Liver (tissue), 9 donors: ENCODE results near the gene ABL2. TPM values are rescaled to one million over a fixed set of nuclear protein-coding genes. Genes with fewer than 3 reads are reported as not detected.

Experiments used
- DNase-seq: peaks from one replicate; pipeline ENCODE4 v3.0.0-alpha.2; 2017; ENCODE audit warnings: low spot score
- H3K27ac ChIP-seq, 2 donors: one replicate each; pipeline ENCODE4 v1.7.0; 2013; ENCODE audit warnings: inconsistent platforms in 2 of 2, low read length in 2 of 2, control low read depth in 1 of 2, low read depth in 1 of 2, mild to moderate bottlenecking in 1 of 2
- H3K27me3 ChIP-seq, 4 donors: one replicate each; pipeline versions ENCODE4 v1.6.1 to v1.7.0; 2013; ENCODE audit warnings: low read length in 3 of 4, inconsistent platforms in 1 of 4, mild to moderate bottlenecking in 1 of 4, moderate library complexity in 1 of 4; ENCODE audit not compliant: control insufficient read depth in 4 of 4, insufficient read depth in 4 of 4
- H3K36me3 ChIP-seq, 4 donors: one replicate each; pipeline versions ENCODE4 v1.6.1 to v1.7.0; 2013; ENCODE audit warnings: low read length in 3 of 4, mild to moderate bottlenecking in 3 of 4, low read depth in 1 of 4, moderate library complexity in 1 of 4; ENCODE audit not compliant: control insufficient read depth in 4 of 4, insufficient read depth in 3 of 4
- H3K4me1 ChIP-seq, 4 donors: one replicate each; pipeline versions ENCODE4 v1.6.1 to v1.7.0; 2013; ENCODE audit warnings: low read length in 3 of 4, mild to moderate bottlenecking in 3 of 4, moderate library complexity in 1 of 4; ENCODE audit not compliant: control insufficient read depth in 4 of 4, insufficient read depth in 4 of 4
- H3K4me3 ChIP-seq, 3 donors: one replicate each; pipeline versions ENCODE4 v1.6.1 to v1.7.0; 2013; ENCODE audit warnings: low read length in 3 of 3, control low read depth in 1 of 3, low read depth in 1 of 3, mild to moderate bottlenecking in 1 of 3
- H3K9ac ChIP-seq, 2 donors: one replicate each; pipeline ENCODE4 v1.7.0; 2013; ENCODE audit warnings: low read length in 2 of 2, mild to moderate bottlenecking in 2 of 2, moderate library complexity in 2 of 2, control low read depth in 1 of 2, low read depth in 1 of 2
- H3K9me3 ChIP-seq, 4 donors: one replicate each; pipeline versions ENCODE4 v1.6.1 to v1.7.0; 2013; ENCODE audit warnings: low read length in 3 of 4; ENCODE audit not compliant: control insufficient read depth in 4 of 4
- ATF3 ChIP-seq: IDR thresholded peaks from 2 replicates; pipeline ENCODE4 v1.6.1; 2016; ENCODE audit warnings: antibody characterized with exemption
- CTCF ChIP-seq: fragments of 150-350 bp; IDR thresholded peaks from 2 replicates; pipeline ENCODE4 v1.5.1; 2017; ENCODE audit warnings: improper control_type of control experiment, low read depth, low read length; ENCODE audit not compliant: missing input control
- EGR1 ChIP-seq, 2 donors: IDR thresholded peaks; 2 replicates each; pipeline ENCODE4 v1.6.1; 2016 to 2018; ENCODE audit warnings: antibody characterized with exemption in 2 of 2, low read depth in 2 of 2
- FOXA2 ChIP-seq: IDR thresholded peaks from 2 replicates; pipeline ENCODE4 v1.6.1; 2016; ENCODE audit warnings: antibody characterized with exemption
- GABPA ChIP-seq, 2 donors: IDR thresholded peaks in 1 of 2; conservative IDR thresholded peaks in 1 of 2; 2 replicates each; pipeline ENCODE4 v1.6.1; 2016; ENCODE audit warnings: antibody characterized with exemption in 2 of 2, mild to moderate bottlenecking in 1 of 2, moderate library complexity in 1 of 2
- HNF4A ChIP-seq, 2 donors: conservative IDR thresholded peaks; 2 replicates each; pipeline ENCODE4 v1.6.1; 2016; ENCODE audit warnings: antibody characterized with exemption in 2 of 2, mild to moderate bottlenecking in 2 of 2
- JUND ChIP-seq, 2 donors: IDR thresholded peaks; 2 replicates each; pipeline ENCODE4 v1.6.1; 2016; ENCODE audit warnings: antibody characterized with exemption in 2 of 2
- SP1 ChIP-seq: IDR thresholded peaks from 2 replicates; pipeline ENCODE4 v1.6.1; 2018; ENCODE audit warnings: antibody characterized with exemption, mild to moderate bottlenecking
- YY1 ChIP-seq: IDR thresholded peaks from 2 replicates; pipeline ENCODE4 v1.6.1; 2016; ENCODE audit warnings: antibody characterized with exemption, mild to moderate bottlenecking
- WGBS: extraction: QIAGEN DNeasy Blood & Tissue Kit; methylation state at CpG from one replicate; pipeline ENCODE4 v1.1.7; 2013; 5-methylcytosine and 5-hydroxymethylcytosine counted together
- polyA plus RNA-seq, 2 donors: library from polyadenylated mRNA; stranded (reverse) in 1 of 2; unstranded in 1 of 2; fragments of 200-250 nt in 1 of 2; fragments of >200 nt in 1 of 2; fragmentation: Nextera tagmentation in 1 of 2; extraction: Ambion mirVana in 1 of 2; gene quantifications; one replicate each; pipeline versions ENCODE4 v1.2.1 to v1.2.3, GENCODE V29; 2013 to 2015
- total RNA-seq, 2 donors: library from RNA; depleted of rRNA; stranded (reverse); fragments of >200 nt; gene quantifications; one replicate each; pipeline ENCODE4 v1.2.3, GENCODE V29; 2014
- TF ChIP-seq, protein P1 (sequence below): IDR thresholded peaks from 2 replicates; pipeline ENCODE4 v1.6.1; 2016; ENCODE audit warnings: antibody characterized with exemption, mild to moderate bottlenecking
- TF ChIP-seq, protein P2 (sequence below): IDR thresholded peaks from 2 replicates; pipeline ENCODE4 v1.6.1; 2016; ENCODE audit warnings: antibody characterized with exemption
- donor health status: healthy.
- donor health status: healthy.
- donor health status: healthy.
- donor health status: healthy.
- donor health status: healthy.

ABL2 gene
- total and polyA plus RNA-seq, 4 donors: 1.8 to 7.8 (median 3.4) TPM

- no peak for TF ChIP-seq JUND (IDR thresholded peaks at IDR 0.05)
- TF ChIP-seq EGR1 (IDR thresholded peaks at IDR 0.05; ENCODE audit: low read depth in 2 of 2): no peak
- TF ChIP-seq, protein P1, sequence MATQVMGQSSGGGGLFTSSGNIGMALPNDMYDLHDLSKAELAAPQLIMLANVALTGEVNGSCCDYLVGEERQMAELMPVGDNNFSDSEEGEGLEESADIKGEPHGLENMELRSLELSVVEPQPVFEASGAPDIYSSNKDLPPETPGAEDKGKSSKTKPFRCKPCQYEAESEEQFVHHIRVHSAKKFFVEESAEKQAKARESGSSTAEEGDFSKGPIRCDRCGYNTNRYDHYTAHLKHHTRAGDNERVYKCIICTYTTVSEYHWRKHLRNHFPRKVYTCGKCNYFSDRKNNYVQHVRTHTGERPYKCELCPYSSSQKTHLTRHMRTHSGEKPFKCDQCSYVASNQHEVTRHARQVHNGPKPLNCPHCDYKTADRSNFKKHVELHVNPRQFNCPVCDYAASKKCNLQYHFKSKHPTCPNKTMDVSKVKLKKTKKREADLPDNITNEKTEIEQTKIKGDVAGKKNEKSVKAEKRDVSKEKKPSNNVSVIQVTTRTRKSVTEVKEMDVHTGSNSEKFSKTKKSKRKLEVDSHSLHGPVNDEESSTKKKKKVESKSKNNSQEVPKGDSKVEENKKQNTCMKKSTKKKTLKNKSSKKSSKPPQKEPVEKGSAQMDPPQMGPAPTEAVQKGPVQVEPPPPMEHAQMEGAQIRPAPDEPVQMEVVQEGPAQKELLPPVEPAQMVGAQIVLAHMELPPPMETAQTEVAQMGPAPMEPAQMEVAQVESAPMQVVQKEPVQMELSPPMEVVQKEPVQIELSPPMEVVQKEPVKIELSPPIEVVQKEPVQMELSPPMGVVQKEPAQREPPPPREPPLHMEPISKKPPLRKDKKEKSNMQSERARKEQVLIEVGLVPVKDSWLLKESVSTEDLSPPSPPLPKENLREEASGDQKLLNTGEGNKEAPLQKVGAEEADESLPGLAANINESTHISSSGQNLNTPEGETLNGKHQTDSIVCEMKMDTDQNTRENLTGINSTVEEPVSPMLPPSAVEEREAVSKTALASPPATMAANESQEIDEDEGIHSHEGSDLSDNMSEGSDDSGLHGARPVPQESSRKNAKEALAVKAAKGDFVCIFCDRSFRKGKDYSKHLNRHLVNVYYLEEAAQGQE: no peak
- TF ChIP-seq YY1: no peak
- no peak for TF ChIP-seq CTCF
- no peak for TF ChIP-seq ATF3
- TF ChIP-seq HNF4A (conservative IDR thresholded peaks at IDR 0.05): no peak
- Histone ChIP-seq H3K9ac (peak overlapping the region; percentile 34 to 40), H3K27ac (peak overlapping the region; percentile 74 to 84), H3K27me3 (no peaks in the 10 kb centered on the region), H3K9me3 (no peaks in the 10 kb centered on the region), H3K36me3 (peaks cover 4 to 9% (median 7%) of the 10 kb centered on the region in 4 donors), H3K4me1 (peaks cover 5 to 48% (median 34%) of the 10 kb centered on the region in 4 donors), H3K4me3 (peak overlapping the region; percentile 65 to 96 (median 85))
- WGBS: 4% methylated on average over 3 of the region's 3 CpGs
- no peak for DNase-seq
Measured at GRCh38 chr1:179082999-179083335, 146.5 kb downstream of the ABL2 start.

- Histone ChIP-seq H3K9ac (peak overlapping the region; percentile 34 to 40), H3K27me3 (no peaks in the 10 kb centered on the region), H3K36me3 (peaks cover 4 to 8% (median 7%) of the 10 kb centered on the region in 4 donors), H3K4me3 (peak overlapping the region; percentile 65 to 96 (median 85)), H3K9me3 (no peaks in the 10 kb centered on the region), H3K4me1 (peaks cover 5 to 44% (median 32%) of the 10 kb centered on the region in 4 donors), H3K27ac (peak overlapping the region; percentile 74 to 84)
- peak; percentile 56 for DNase-seq
- no peak for TF ChIP-seq SP1
- no peak for TF ChIP-seq FOXA2
- under 1% methylated on average over 52 of the region's 52 CpGs for WGBS
Measured at GRCh38 chr1:179082333-179082998, 147.0 kb downstream of the ABL2 start.

GRCh38 chr1:179081687-179082332 lies 147.7 kb downstream of the ABL2 start, which contains the start of gene TOR3A:
TOR3A (plus strand) TSS chr1:179082070; CDS start chr1:179082129, 59 bp downstream.
- WGBS: under 1% methylated on average over 51 of the region's 51 CpGs
- DNase-seq: peak; percentile 82
- peaks cover 5 to 38% (median 26%) of the 10 kb centered on the region in 4 donors for H3K4me1 ChIP-seq
- no peaks in the 10 kb centered on the region for H3K27me3 ChIP-seq
- H3K4me3 ChIP-seq: peak within 1 kb of the TSS; percentile 65 to 96 (median 85)
- H3K36me3 ChIP-seq: peaks cover 4 to 8% (median 7%) of the 10 kb centered on the region in 4 donors
- no peaks in the 10 kb centered on the region for H3K9me3 ChIP-seq
- peak within 1 kb of the TSS; percentile 40 to 73 for H3K9ac ChIP-seq
- H3K27ac ChIP-seq: peak within 1 kb of the TSS; percentile 74 to 84
- TF ChIP-seq HNF4A (conservative IDR thresholded peaks at IDR 0.05) (peak; percentile 32 to 47), YY1 (peak; percentile 89), GABPA (IDR thresholded peaks at IDR 0.05 in 1 of 2, conservative IDR thresholded peaks at IDR 0.05 in 1 of 2) (peak in 1 of 2 donors; percentile 72), FOXA2 (no peak), ATF3 (no peak), SP1 (peak; percentile 64)
- TF ChIP-seq, protein P2, sequence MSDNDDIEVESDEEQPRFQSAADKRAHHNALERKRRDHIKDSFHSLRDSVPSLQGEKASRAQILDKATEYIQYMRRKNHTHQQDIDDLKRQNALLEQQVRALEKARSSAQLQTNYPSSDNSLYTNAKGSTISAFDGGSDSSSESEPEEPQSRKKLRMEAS: peak; percentile 50
- TF ChIP-seq, protein P1: peak; percentile 42
